Mesenchymal stem cell (in vitro differentiated cells and primary cell): ENCODE measurements around the gene SYNM.

ENCODE experiments used
- DNase-seq: peaks from one replicate; pipeline ENCODE4 v3.0.0-alpha.2; 2013
- H2AFZ ChIP-seq: one replicate; pipeline ENCODE4 v1.6.1; 2013; ENCODE audit warnings: low read depth, mild to moderate bottlenecking, control low read depth, inconsistent platforms, low read length, moderate library complexity
- H2AK5ac ChIP-seq: 2 replicates; pipeline ENCODE4 v1.6.1; 2013; ENCODE audit warnings: low read length, moderate library complexity, mild to moderate bottlenecking, inconsistent platforms; ENCODE audit not compliant: severe bottlenecking
- H2BK120ac ChIP-seq: one replicate; pipeline ENCODE4 v1.6.1; 2013; ENCODE audit warnings: low read depth, mild to moderate bottlenecking, inconsistent platforms, low read length, moderate library complexity
- H2BK12ac ChIP-seq, 2 experiments: one replicate each; pipeline ENCODE4 v1.6.1; 2013; ENCODE audit warnings: inconsistent platforms in 2 of 2, low read length in 2 of 2, mild to moderate bottlenecking in 2 of 2, moderate library complexity in 2 of 2, control low read depth in 1 of 2
- H2BK15ac ChIP-seq: one replicate; pipeline ENCODE4 v1.6.1; 2013; ENCODE audit warnings: mild to moderate bottlenecking, low read depth, inconsistent platforms; ENCODE audit not compliant: poor library complexity, severe bottlenecking
- H2BK5ac ChIP-seq: 2 replicates; pipeline ENCODE4 v1.6.1; 2013; ENCODE audit warnings: low read depth, mild to moderate bottlenecking, low read length, control low read depth, inconsistent platforms; ENCODE audit not compliant: poor library complexity, severe bottlenecking
- H3K14ac ChIP-seq, 2 experiments: one replicate each; pipeline ENCODE4 v1.6.1; 2013; ENCODE audit warnings: inconsistent platforms in 2 of 2, low read length in 2 of 2, control low read depth in 1 of 2, mild to moderate bottlenecking in 1 of 2, moderate library complexity in 1 of 2
- H3K18ac ChIP-seq, 2 experiments: one replicate each; pipeline ENCODE4 v1.6.1; 2013; ENCODE audit warnings: inconsistent platforms in 2 of 2, low read length in 2 of 2, control low read depth in 1 of 2, low read depth in 1 of 2, mild to moderate bottlenecking in 1 of 2
- H3K23ac ChIP-seq, 2 experiments: one replicate each; pipeline ENCODE4 v1.6.1; 2013; ENCODE audit warnings: inconsistent platforms in 2 of 2, low read length in 2 of 2, mild to moderate bottlenecking in 2 of 2, moderate library complexity in 2 of 2, control low read depth in 1 of 2
- H3K27ac ChIP-seq: 2 replicates; pipeline ENCODE4 v1.5.1; 2013; ENCODE audit warnings: mild to moderate bottlenecking, moderate library complexity, low read length, control low read depth, inconsistent platforms; ENCODE audit not compliant: poor library complexity, severe bottlenecking
- H3K27me3 ChIP-seq, 2 experiments: 2 replicates each; pipeline versions ENCODE4 v1.6.1 to v1.7.0; 2013; ENCODE audit warnings: low read length in 2 of 2, mild to moderate bottlenecking in 2 of 2, moderate library complexity in 2 of 2, control low read depth in 1 of 2, inconsistent platforms in 1 of 2; ENCODE audit not compliant: control insufficient read depth in 1 of 2, insufficient read depth in 1 of 2
- H3K36me3 ChIP-seq, 2 experiments: 2 replicates each; pipeline versions ENCODE4 v1.6.1 to v1.7.0; 2013; ENCODE audit warnings: low read length in 2 of 2, control low read depth in 1 of 2, inconsistent platforms in 1 of 2, low read depth in 1 of 2, mild to moderate bottlenecking in 1 of 2; ENCODE audit not compliant: insufficient read depth in 2 of 2, control insufficient read depth in 1 of 2
- H3K4ac ChIP-seq, 2 experiments: one replicate each; pipeline ENCODE4 v1.6.1; 2013; ENCODE audit warnings: inconsistent platforms in 2 of 2, low read length in 2 of 2, mild to moderate bottlenecking in 2 of 2, moderate library complexity in 2 of 2, control low read depth in 1 of 2, low read depth in 1 of 2
- H3K4me1 ChIP-seq: 2 replicates; pipeline ENCODE4 v1.6.1; 2013; ENCODE audit warnings: low read depth, low read length, control low read depth; ENCODE audit not compliant: control insufficient read depth, insufficient read depth
- H3K4me2 ChIP-seq: 2 replicates; pipeline ENCODE4 v1.6.1; 2013; ENCODE audit warnings: low read length, mild to moderate bottlenecking, inconsistent platforms; ENCODE audit not compliant: poor library complexity, severe bottlenecking
- H3K4me3 ChIP-seq, 2 experiments: 2 replicates each; pipeline versions ENCODE4 v1.5.1 to v1.7.0; 2013; ENCODE audit warnings: low read length in 2 of 2, mild to moderate bottlenecking in 2 of 2, control low read depth in 1 of 2, low read depth in 1 of 2; ENCODE audit not compliant: insufficient read depth in 1 of 2
- H3K79me1 ChIP-seq: replicated peaks from 2 replicates; pipeline ENCODE4 v1.6.1; 2013; ENCODE audit warnings: mild to moderate bottlenecking, control low read depth, low read length, inconsistent platforms; ENCODE audit not compliant: poor library complexity, severe bottlenecking
- H3K9ac ChIP-seq: 2 replicates; pipeline ENCODE4 v1.7.0; 2013; ENCODE audit warnings: mild to moderate bottlenecking, low read length, moderate library complexity
- H3K9me3 ChIP-seq: 2 replicates; pipeline ENCODE4 v1.7.0; 2013; ENCODE audit warnings: mild to moderate bottlenecking, low read length; ENCODE audit not compliant: control insufficient read depth
- H4K8ac ChIP-seq: one replicate; pipeline ENCODE4 v1.6.1; 2013; ENCODE audit warnings: inconsistent platforms, mild to moderate bottlenecking, low read length, moderate library complexity
- H4K91ac ChIP-seq: one replicate; pipeline ENCODE4 v1.6.1; 2013; ENCODE audit warnings: mild to moderate bottlenecking, low read length, inconsistent platforms
- WGBS: methylation state at CpG from one replicate; pipeline ENCODE4 v1.1.7; 2013; ENCODE audit warnings: mixed read lengths; 5-methylcytosine and 5-hydroxymethylcytosine counted together

SYNM gene

DNA sequence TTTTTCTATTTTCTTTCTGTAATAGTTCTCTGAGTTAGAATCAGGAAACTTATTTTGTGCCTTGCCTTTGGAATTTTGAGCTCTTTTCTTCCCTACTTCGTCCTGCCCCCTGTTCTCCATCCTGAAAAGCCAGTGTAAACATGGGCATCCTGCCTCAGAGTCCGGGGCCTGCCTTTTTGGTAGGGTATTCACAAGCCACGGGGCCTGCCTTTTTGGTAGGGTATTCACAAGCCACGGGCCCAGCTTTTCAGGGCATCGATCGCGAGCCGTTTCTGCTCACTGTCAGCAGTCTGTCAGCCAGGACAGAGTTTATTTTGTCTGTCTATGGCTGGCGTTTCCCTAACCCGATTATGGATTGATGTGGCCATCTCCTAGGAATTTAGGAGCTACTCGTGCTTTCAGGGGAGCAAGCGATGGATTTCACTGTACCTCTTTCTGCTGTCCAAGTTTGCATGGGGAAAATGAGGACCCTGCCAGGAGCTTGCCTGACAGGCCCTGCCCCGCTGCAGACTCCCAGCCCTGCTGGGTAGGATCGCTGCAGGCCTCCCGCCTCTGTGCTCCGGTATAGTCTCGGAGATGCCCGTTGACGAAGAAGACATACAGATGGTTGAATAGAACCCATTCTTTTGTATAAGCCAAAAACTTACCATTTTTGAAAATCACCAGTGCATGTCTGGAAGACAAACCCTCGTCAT, 12.8 kb downstream of the SYNM start:
- no peak overlapping the region for H2BK5ac ChIP-seq
- no peak overlapping the region for H2BK15ac ChIP-seq
- H3K79me1 ChIP-seq: no peaks in the 10 kb centered on the region
- H3K36me3 ChIP-seq: peaks cover 0 to 21% of the 10 kb centered on the region in 2 experiments
- no peak overlapping the region for H4K8ac ChIP-seq
- H3K9ac ChIP-seq: no peak overlapping the region
- 89% methylated on average over 20 of the region's 20 CpGs for WGBS
- no peak for DNase-seq
- H3K18ac ChIP-seq: no peak overlapping the region
- H3K27ac ChIP-seq: no peak overlapping the region
- no peak overlapping the region for H2AFZ ChIP-seq
- no peak overlapping the region for H4K91ac ChIP-seq
- H3K9me3 ChIP-seq: no peaks in the 10 kb centered on the region
- peaks cover 9% of the 10 kb centered on the region for H3K4me1 ChIP-seq
- no peak overlapping the region for H3K4me3 ChIP-seq
- H3K14ac ChIP-seq: no peak overlapping the region
- no peak overlapping the region for H2AK5ac ChIP-seq
- no peak overlapping the region for H2BK12ac ChIP-seq
- H3K4ac ChIP-seq: no peak overlapping the region
- H3K4me2 ChIP-seq: no peak overlapping the region
- H3K23ac ChIP-seq: no peak overlapping the region
- no peak overlapping the region for H2BK120ac ChIP-seq
- H3K27me3 ChIP-seq: no peaks in the 10 kb centered on the region

DNA sequence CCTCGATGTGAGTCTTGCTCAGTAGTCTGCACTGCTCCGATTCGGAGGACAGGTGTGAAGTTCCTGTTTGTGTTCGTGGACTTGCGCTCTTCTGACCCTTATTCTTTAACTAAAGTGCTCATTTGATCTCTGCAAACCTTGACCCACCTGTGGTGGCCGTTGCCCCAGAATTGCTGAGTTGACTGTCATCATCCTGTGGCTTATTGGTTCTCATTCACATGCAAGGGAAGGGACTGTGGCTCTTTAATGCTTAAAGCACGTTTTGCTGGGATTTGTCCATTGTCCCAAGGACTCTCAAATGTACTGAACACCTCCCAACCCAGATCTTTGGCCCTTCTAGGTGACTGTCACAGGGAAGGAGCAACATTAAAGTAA, 13.4 kb downstream of the SYNM start:
- no peak overlapping the region for H2BK15ac ChIP-seq
- H2AFZ ChIP-seq: no peak overlapping the region
- H3K27ac ChIP-seq: no peak overlapping the region
- H3K79me1 ChIP-seq: no peaks in the 10 kb centered on the region
- no peak overlapping the region for H2BK5ac ChIP-seq
- H2BK120ac ChIP-seq: no peak overlapping the region
- H3K4ac ChIP-seq: no peak overlapping the region
- no peaks in the 10 kb centered on the region for H3K9me3 ChIP-seq
- no peak for DNase-seq
- H3K27me3 ChIP-seq: no peaks in the 10 kb centered on the region
- H2AK5ac ChIP-seq: no peak overlapping the region
- no peak overlapping the region for H3K4me2 ChIP-seq
- H4K8ac ChIP-seq: no peak overlapping the region
- whole genome bisulfite sequencing: 93% methylated on average over 7 of the region's 7 CpGs
- H3K36me3 ChIP-seq: peaks cover 0 to 21% of the 10 kb centered on the region in 2 experiments
- no peak overlapping the region for H3K23ac ChIP-seq
- no peak overlapping the region for H3K18ac ChIP-seq
- H4K91ac ChIP-seq: no peak overlapping the region
- no peak overlapping the region for H3K9ac ChIP-seq
- no peak overlapping the region for H3K4me3 ChIP-seq
- H3K14ac ChIP-seq: no peak overlapping the region
- no peak overlapping the region for H2BK12ac ChIP-seq
- H3K4me1 ChIP-seq: peaks cover 12% of the 10 kb centered on the region

GRCh38 chr15:99118801-99119546, 14.1 kb downstream of the SYNM start:
- Histone ChIP-seq H3K14ac (no peak overlapping the region), H2AFZ (no peak overlapping the region), H3K23ac (no peak overlapping the region), H3K9me3 (no peaks in the 10 kb centered on the region), H3K4me3 (no peak overlapping the region), H2BK5ac (no peak overlapping the region), H3K4me1 (peaks cover 17% of the 10 kb centered on the region), H3K27me3 (no peaks in the 10 kb centered on the region), H3K18ac (no peak overlapping the region), H3K27ac (no peak overlapping the region), H3K36me3 (peaks cover 0 to 17% of the 10 kb centered on the region in 2 experiments), H3K4me2 (no peak overlapping the region), H3K79me1 (no peaks in the 10 kb centered on the region), H4K91ac (no peak overlapping the region), H2BK120ac (no peak overlapping the region), H4K8ac (no peak overlapping the region), H3K4ac (no peak overlapping the region), H2AK5ac (no peak overlapping the region), H2BK12ac (peak overlapping the region in 1 of 2 experiments; percentile 10), H3K9ac (no peak overlapping the region), H2BK15ac (no peak overlapping the region)
- DNase-seq: no peak
- 96% methylated on average over 22 of the region's 22 CpGs for WGBS

DNA sequence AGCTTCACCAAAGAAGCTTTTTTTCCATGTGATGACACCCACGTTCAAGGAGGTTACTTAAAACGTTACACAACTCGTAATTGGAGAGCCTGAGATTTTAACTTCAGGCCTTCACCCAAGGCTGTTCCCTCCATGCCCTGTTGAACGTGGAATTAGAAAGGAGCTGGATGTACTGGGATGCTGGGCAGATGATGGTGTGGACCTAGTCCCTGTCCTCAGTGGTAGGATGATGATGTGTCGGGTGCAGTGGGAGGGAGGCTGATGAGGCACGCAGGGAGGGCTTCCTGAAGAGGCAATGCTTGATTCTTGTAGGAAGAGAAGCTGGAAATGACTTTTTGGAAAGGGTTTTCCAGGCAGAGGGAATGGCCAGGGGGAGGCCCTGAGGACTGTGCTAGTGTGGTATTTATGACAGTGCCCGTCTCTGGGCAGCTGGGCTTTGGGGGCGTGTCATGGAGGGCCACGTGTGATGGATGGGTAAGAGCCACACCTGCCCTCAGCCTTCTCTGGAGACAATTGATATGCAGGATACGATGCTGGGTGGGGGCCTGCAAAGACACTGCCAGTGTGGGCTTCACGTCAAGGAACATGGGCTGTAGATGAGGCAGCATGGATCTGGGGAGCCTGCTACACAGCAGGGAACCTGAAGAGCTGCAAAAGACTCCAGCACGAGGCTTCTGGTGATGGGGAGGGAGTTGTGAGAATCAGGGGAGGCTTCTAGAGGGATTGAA, 15.3 kb downstream of the SYNM start:
- Histone ChIP-seq H3K27me3 (no peaks in the 10 kb centered on the region), H4K8ac (no peak overlapping the region), H3K79me1 (no peaks in the 10 kb centered on the region), H2BK120ac (no peak overlapping the region), H3K4ac (no peak overlapping the region), H3K4me2 (no peak overlapping the region), H3K9me3 (no peaks in the 10 kb centered on the region), H2BK5ac (no peak overlapping the region), H3K18ac (peak overlapping the region in 1 of 2 experiments; percentile 3), H4K91ac (no peak overlapping the region), H3K27ac (no peak overlapping the region), H3K4me3 (no peak overlapping the region), H2AFZ (no peak overlapping the region), H3K4me1 (peaks cover 28% of the 10 kb centered on the region), H2BK12ac (peak overlapping the region in 1 of 2 experiments; percentile 21), H2AK5ac (no peak overlapping the region), H3K9ac (no peak overlapping the region), H3K36me3 (peaks cover 0 to 15% of the 10 kb centered on the region in 2 experiments), H3K23ac (no peak overlapping the region), H2BK15ac (no peak overlapping the region), H3K14ac (no peak overlapping the region)
- 92% methylated on average over 12 of the region's 12 CpGs for WGBS
- no peak for DNase-seq
